Right lobe of liver (tissue), 4 donors: ENCODE measurements around the gene LRRC51.

Source experiments
- CTCF ChIP-seq, 4 donors: fragments of 200-600 bp in 3 of 4; fragments of 450-650 bp in 1 of 4; IDR thresholded peaks; one replicate each; pipeline versions ENCODE4 v1.5.1 to v1.8.0; 2016 to 2022; ENCODE audit warnings: antibody characterized with exemption in 4 of 4, mild to moderate bottlenecking in 2 of 4
- POLR2A ChIP-seq: fragments of 450-650 bp; IDR thresholded peaks from one replicate; pipeline ENCODE4 v1.6.1; 2017; ENCODE audit warnings: antibody characterized with exemption, mild to moderate bottlenecking
- donor health status: DM: no; HTN: no; CAD: no.
- donor health status: DM: no; HTN: no; CAD: no.
- donor health status: DM: no; HTN: yes; CAD: no.

GRCh38 chr11:72124046-72124445 lies 43.4 kb downstream of the LRRC51 start:
- no peak for TF ChIP-seq CTCF (IDR thresholded peaks at IDR 0.05)
- TF ChIP-seq POLR2A, result no peak
